HepG2 (cell line): ENCODE results near the gene HMGN1. TPM values are rescaled to one million over a fixed set of nuclear protein-coding genes. Genes with fewer than 3 reads are reported as not detected.

Experiments used
- FLYWCH1 ChIP-seq: sonication (generic); formaldehyde crosslinking; IDR thresholded peaks from 2 replicates; pipeline ENCODE4 v1.8.1; 2023; ENCODE audit warnings: mild to moderate bottlenecking, missing genetic modification reagents
- FOXA3 ChIP-seq: IDR thresholded peaks from 2 replicates; pipeline ENCODE4 v1.6.1; 2016; ENCODE audit warnings: missing genetic modification reagents, missing compliant biosample characterization
- FOXO1 ChIP-seq: sonication (generic); formaldehyde crosslinking; IDR thresholded peaks from 2 replicates; pipeline ENCODE4 v1.4.0; 2020; ENCODE audit warnings: missing genetic modification reagents
- RAD21 ChIP-seq: fragments of 450-650 bp; formaldehyde crosslinking; IDR thresholded peaks from 2 replicates; pipeline ENCODE4 v1.5.0; 2020; ENCODE audit warnings: mild to moderate bottlenecking
- ZBTB7B ChIP-seq: sonication (generic); formaldehyde crosslinking; IDR thresholded peaks from 2 replicates; pipeline ENCODE4 v1.4.0; 2020; ENCODE audit warnings: missing genetic modification reagents
- ZNF121 ChIP-seq: sonication (generic); formaldehyde crosslinking; IDR thresholded peaks from 2 replicates; pipeline ENCODE4 v1.5.0; 2020; ENCODE audit warnings: mild to moderate bottlenecking, missing genetic modification reagents
- ZNF367 ChIP-seq: sonication (generic); formaldehyde crosslinking; IDR thresholded peaks from 2 replicates; pipeline ENCODE4 v1.4.0; 2020; ENCODE audit warnings: missing genetic modification reagents, borderline replicate concordance
- ZNF652 ChIP-seq: IDR thresholded peaks from 2 replicates; pipeline ENCODE4 v1.6.1; 2016; ENCODE audit warnings: low read depth, borderline replicate concordance
- ZNF768 ChIP-seq: sonication (generic); formaldehyde crosslinking; IDR thresholded peaks from 2 replicates; pipeline ENCODE4 v1.4.0; 2020; ENCODE audit warnings: missing genetic modification reagents
- polyA plus RNA-seq, 8 experiments: library from polyadenylated mRNA; depleted of rRNA in 3 of 8; stranded (reverse) in 7 of 8; unstranded in 1 of 8; fragments of >200 nt; fragmentation: Illumina TruSeq in 4 of 8; extraction: Trizol in 4 of 8; gene quantifications; 2 replicates each; pipeline versions ENCODE4 v1.2.1 to v1.2.3, GENCODE V29; 2011 to 2016; ENCODE audit warnings: low read depth in 4 of 8, missing spikeins in 1 of 8, mixed read lengths in 1 of 8; ENCODE audit not compliant: insufficient read depth in 1 of 8
- total RNA-seq, 5 experiments: library from RNA; depleted of rRNA; stranded (reverse); fragments of >200 nt; fragmentation: Illumina TruSeq; extraction: Trizol; gene quantifications; 2 replicates each; pipeline ENCODE4 v1.2.3, GENCODE V29; 2016; ENCODE audit warnings: low read depth in 1 of 5
- TF ChIP-seq, protein P1 (sequence below): sonication (generic); formaldehyde crosslinking; IDR thresholded peaks from 2 replicates; pipeline ENCODE4 v1.4.0; 2020; ENCODE audit warnings: missing genetic modification reagents
- TF ChIP-seq, protein P2 (sequence below): sonication (generic); formaldehyde crosslinking; IDR thresholded peaks from 2 replicates; pipeline ENCODE4 v1.5.1; 2020; ENCODE audit warnings: mild to moderate bottlenecking, moderate library complexity, missing genetic modification reagents
- TF ChIP-seq, protein P3 (sequence below), 2 experiments: fragments of 450-650 bp in 1 of 2; sonication (generic) in 1 of 2; formaldehyde crosslinking in 1 of 2; IDR thresholded peaks; 2 replicates each; pipeline versions ENCODE4 v1.6.1 to v1.8.0; 2016 to 2022; ENCODE audit warnings: antibody characterized with exemption in 1 of 2, mild to moderate bottlenecking in 1 of 2, missing genetic modification reagents in 1 of 2
- TF ChIP-seq, protein P4 (sequence below): sonication (generic); formaldehyde crosslinking; IDR thresholded peaks from 2 replicates; pipeline ENCODE4 v1.4.0; 2020; ENCODE audit warnings: missing genetic modification reagents, borderline replicate concordance

Gene HMGN1
- total and polyA plus RNA-seq, 2 of the 13 experiments (the other 11 are each of a cell fraction or from before 2014, with no cell fraction given): 104 to 286 TPM

DNA sequence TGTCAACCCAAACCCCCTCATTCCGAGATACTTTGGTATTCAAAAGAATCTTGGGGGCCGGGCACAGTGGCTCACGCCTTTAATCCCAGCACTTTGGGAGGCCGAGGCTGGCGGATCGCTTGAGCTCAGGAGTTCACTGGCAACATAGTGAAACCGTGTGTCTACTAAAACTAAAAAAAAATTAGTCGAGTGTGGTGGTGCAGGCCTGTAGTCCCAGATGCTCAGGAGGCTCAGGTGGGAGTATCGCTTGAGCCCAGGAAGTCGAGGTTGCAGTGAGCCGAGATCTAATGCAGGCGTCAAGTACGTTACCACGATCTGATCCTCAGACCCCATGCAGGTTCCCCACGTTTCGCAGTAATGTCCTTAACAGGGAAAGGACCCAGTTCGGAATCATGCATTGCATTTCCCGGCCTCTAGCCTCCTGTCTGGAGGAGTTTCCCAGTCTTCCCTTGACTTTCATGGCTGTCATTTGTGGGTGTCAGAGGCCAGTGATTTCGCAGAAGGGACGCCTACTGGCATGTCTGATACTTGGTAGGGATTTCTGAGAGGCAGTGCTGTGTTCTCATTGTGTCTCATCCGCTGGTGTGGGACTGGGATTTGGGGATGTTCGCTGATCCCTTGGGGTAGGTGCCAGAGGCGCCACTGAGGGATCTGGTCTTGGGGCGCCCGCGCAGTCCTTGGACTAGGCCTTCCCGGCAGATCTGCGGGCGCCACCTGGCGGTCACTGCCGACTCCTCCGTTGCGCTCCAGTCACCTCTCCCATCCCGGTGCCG, 39.3 kb upstream of the HMGN1 start (continued):
- TF ChIP-seq, protein P1, sequence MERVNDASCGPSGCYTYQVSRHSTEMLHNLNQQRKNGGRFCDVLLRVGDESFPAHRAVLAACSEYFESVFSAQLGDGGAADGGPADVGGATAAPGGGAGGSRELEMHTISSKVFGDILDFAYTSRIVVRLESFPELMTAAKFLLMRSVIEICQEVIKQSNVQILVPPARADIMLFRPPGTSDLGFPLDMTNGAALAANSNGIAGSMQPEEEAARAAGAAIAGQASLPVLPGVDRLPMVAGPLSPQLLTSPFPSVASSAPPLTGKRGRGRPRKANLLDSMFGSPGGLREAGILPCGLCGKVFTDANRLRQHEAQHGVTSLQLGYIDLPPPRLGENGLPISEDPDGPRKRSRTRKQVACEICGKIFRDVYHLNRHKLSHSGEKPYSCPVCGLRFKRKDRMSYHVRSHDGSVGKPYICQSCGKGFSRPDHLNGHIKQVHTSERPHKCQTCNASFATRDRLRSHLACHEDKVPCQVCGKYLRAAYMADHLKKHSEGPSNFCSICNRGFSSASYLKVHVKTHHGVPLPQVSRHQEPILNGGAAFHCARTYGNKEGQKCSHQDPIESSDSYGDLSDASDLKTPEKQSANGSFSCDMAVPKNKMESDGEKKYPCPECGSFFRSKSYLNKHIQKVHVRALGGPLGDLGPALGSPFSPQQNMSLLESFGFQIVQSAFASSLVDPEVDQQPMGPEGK: peak; percentile 44; the same call in 1 of the 2 replicates
- TF ChIP-seq ZNF121 (CRISPR knock-in tag) (peak; percentile 54; the same call in 1 of the 2 replicates), ZNF652 (CRISPR knock-in tag) (no peak), FOXO1 (CRISPR knock-in tag) (peak; percentile 33; the same call in 1 of the 2 replicates), ZBTB7B (0 out of 2 replicates have a peak, but pooled peaks have one; percentile 25), RAD21 (peak; percentile 94), ZNF768 (peak; percentile 75), ZNF367 (no peak), FLYWCH1 (CRISPR knock-in tag) (no peak), FOXA3 (CRISPR knock-in tag) (0 out of 2 replicates have a peak, but pooled peaks have one; percentile 17)
- TF ChIP-seq, protein P2, sequence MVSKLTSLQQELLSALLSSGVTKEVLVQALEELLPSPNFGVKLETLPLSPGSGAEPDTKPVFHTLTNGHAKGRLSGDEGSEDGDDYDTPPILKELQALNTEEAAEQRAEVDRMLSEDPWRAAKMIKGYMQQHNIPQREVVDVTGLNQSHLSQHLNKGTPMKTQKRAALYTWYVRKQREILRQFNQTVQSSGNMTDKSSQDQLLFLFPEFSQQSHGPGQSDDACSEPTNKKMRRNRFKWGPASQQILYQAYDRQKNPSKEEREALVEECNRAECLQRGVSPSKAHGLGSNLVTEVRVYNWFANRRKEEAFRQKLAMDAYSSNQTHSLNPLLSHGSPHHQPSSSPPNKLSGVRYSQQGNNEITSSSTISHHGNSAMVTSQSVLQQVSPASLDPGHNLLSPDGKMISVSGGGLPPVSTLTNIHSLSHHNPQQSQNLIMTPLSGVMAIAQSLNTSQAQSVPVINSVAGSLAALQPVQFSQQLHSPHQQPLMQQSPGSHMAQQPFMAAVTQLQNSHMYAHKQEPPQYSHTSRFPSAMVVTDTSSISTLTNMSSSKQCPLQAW (CRISPR knock-in tag): 0 out of 2 replicates have a peak, but pooled peaks have one; percentile 12
- TF ChIP-seq, protein P3, sequence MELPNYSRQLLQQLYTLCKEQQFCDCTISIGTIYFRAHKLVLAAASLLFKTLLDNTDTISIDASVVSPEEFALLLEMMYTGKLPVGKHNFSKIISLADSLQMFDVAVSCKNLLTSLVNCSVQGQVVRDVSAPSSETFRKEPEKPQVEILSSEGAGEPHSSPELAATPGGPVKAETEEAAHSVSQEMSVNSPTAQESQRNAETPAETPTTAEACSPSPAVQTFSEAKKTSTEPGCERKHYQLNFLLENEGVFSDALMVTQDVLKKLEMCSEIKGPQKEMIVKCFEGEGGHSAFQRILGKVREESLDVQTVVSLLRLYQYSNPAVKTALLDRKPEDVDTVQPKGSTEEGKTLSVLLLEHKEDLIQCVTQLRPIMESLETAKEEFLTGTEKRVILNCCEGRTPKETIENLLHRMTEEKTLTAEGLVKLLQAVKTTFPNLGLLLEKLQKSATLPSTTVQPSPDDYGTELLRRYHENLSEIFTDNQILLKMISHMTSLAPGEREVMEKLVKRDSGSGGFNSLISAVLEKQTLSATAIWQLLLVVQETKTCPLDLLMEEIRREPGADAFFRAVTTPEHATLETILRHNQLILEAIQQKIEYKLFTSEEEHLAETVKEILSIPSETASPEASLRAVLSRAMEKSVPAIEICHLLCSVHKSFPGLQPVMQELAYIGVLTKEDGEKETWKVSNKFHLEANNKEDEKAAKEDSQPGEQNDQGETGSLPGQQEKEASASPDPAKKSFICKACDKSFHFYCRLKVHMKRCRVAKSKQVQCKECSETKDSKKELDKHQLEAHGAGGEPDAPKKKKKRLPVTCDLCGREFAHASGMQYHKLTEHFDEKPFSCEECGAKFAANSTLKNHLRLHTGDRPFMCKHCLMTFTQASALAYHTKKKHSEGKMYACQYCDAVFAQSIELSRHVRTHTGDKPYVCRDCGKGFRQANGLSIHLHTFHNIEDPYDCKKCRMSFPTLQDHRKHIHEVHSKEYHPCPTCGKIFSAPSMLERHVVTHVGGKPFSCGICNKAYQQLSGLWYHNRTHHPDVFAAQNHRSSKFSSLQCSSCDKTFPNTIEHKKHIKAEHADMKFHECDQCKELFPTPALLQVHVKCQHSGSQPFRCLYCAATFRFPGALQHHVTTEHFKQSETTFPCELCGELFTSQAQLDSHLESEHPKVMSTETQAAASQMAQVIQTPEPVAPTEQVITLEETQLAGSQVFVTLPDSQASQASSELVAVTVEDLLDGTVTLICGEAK (IDR thresholded peaks at IDR 0.05): no peak
- TF ChIP-seq, protein P3 (CRISPR knock-in tag; IDR thresholded peaks at IDR 0.05): no peak
- TF ChIP-seq, protein P4, sequence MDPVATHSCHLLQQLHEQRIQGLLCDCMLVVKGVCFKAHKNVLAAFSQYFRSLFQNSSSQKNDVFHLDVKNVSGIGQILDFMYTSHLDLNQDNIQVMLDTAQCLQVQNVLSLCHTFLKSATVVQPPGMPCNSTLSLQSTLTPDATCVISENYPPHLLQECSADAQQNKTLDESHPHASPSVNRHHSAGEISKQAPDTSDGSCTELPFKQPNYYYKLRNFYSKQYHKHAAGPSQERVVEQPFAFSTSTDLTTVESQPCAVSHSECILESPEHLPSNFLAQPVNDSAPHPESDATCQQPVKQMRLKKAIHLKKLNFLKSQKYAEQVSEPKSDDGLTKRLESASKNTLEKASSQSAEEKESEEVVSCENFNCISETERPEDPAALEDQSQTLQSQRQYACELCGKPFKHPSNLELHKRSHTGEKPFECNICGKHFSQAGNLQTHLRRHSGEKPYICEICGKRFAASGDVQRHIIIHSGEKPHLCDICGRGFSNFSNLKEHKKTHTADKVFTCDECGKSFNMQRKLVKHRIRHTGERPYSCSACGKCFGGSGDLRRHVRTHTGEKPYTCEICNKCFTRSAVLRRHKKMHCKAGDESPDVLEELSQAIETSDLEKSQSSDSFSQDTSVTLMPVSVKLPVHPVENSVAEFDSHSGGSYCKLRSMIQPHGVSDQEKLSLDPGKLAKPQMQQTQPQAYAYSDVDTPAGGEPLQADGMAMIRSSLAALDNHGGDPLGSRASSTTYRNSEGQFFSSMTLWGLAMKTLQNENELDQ: no peak
